Melanocyte of skin (primary cell): ENCODE data around the gene MEIOSIN. TPM values are rescaled to one million over a fixed set of nuclear protein-coding genes. Genes with fewer than 3 reads are reported as not detected.

ENCODE experiments used
- total RNA-seq, 2 donors: library from RNA; depleted of rRNA; stranded (reverse); fragments of >200 nt; gene quantifications; 2 replicates each; pipeline ENCODE4 v1.2.3, GENCODE V29; 2012

The MEIOSIN gene
- not detected for total RNA-seq

GRCh38 chr19:45733160-45733810 lies at the start of gene MEIOSIN:
Gene MEIOSIN (plus strand): TSS chr19:45733439. CDS start chr19:45735377, 1,938 bp downstream.

GRCh38 chr19:45691516-45692186 lies 41.6 kb upstream of the MEIOSIN start, which contains the start of gene SNRPD2:
Gene SNRPD2 (minus strand): TSS chr19:45691953. CDS start chr19:45691888, 65 bp downstream.

GRCh38 chr19:45692187-45693105 lies 40.8 kb upstream of the MEIOSIN start, which contains the start of gene QPCTL:
Gene QPCTL (plus strand): TSS chr19:45692666. CDS start chr19:45692704, 38 bp downstream.

GRCh38 chr19:45730368-45731288 lies 2.6 kb upstream of the MEIOSIN start, which contains the start of gene FBXO46:
Gene FBXO46 (minus strand): TSS chr19:45730896. CDS start chr19:45713495, 17,401 bp downstream.

GRCh38 chr19:45768984-45769782 lies 35.9 kb downstream of the MEIOSIN start, which contains the start of gene SIX5:
Gene SIX5 (minus strand): TSS chr19:45769252. CDS start chr19:45768844, 408 bp downstream.

GRCh38 chr19:45782162-45782691 lies 49.0 kb downstream of the MEIOSIN start, which contains the start of gene DMPK:
Gene DMPK (minus strand): TSS chr19:45782490. CDS start chr19:45782352, 138 bp downstream.

GRCh38 chr19:45792470-45793177 lies 59.4 kb downstream of the MEIOSIN start, which contains the start of gene DMWD:
Gene DMWD (minus strand): TSS chr19:45792845. CDS start chr19:45792756, 89 bp downstream.

Other genes starting within 250 kb of the MEIOSIN start
- 1 to 10 TPM; 8.0 to 9.6 TPM for gene RTN2, start 236.4 kb upstream of the MEIOSIN start, total RNA-seq
- gene PPM1N, start 235.0 kb upstream of the MEIOSIN start, total RNA-seq: 1 to 10 TPM in 1 of 2 donors, under 1 TPM in 1; 0.67 to 1.4 TPM
- gene VASP, start 226.0 kb upstream of the MEIOSIN start, total RNA-seq: 10 to 100 TPM; 36.5 to 68.6 TPM
- 10 to 100 TPM in 1 of 2 donors, 1 to 10 TPM in 1; 9.7 to 11.0 TPM for gene OPA3, start 148.6 kb upstream of the MEIOSIN start, total RNA-seq
- under 1 TPM in 1 of 2 donors, not detected in 1; under 0.01 TPM for gene GPR4, start 131.2 kb upstream of the MEIOSIN start, total RNA-seq
- gene EML2, start 94.0 kb upstream of the MEIOSIN start, total RNA-seq: 10 to 100 TPM; 58.9 to 64.0 TPM
- gene GIPR, start 65.2 kb upstream of the MEIOSIN start, total RNA-seq: under 1 TPM in 1 of 2 donors, not detected in 1; under 0.01 TPM
- gene SNRPD2, start 41.5 kb upstream of the MEIOSIN start, total RNA-seq: 100 to 1,000 TPM; 193 to 358 TPM
- gene QPCTL, start 40.8 kb upstream of the MEIOSIN start, total RNA-seq: 10 to 100 TPM; 45.6 to 52.3 TPM
- 1 to 10 TPM; 5.9 to 7.7 TPM for gene FBXO46, start 2.5 kb upstream of the MEIOSIN start, total RNA-seq
- gene SIX5, start 35.8 kb downstream of the MEIOSIN start, total RNA-seq: 1 to 10 TPM; 5.5 to 6.0 TPM
- 1 to 10 TPM; 8.3 to 8.9 TPM for gene DMPK, start 49.1 kb downstream of the MEIOSIN start, total RNA-seq
- gene DMWD, start 59.4 kb downstream of the MEIOSIN start, total RNA-seq: 10 to 100 TPM; 30.6 to 37.6 TPM
- under 1 TPM in 1 of 2 donors, not detected in 1; 0.34 TPM for gene RSPH6A, start 81.9 kb downstream of the MEIOSIN start, total RNA-seq
- gene SYMPK, start 129.7 kb downstream of the MEIOSIN start, total RNA-seq: 10 to 100 TPM; 39.6 to 44.0 TPM
- not detected for gene FOXA3, start 130.9 kb downstream of the MEIOSIN start, total RNA-seq
- gene IRF2BP1, start 152.7 kb downstream of the MEIOSIN start, total RNA-seq: 10 to 100 TPM; 23.6 to 31.0 TPM
- 1 to 10 TPM; 1.3 to 2.1 TPM for gene MYPOP, start 169.2 kb downstream of the MEIOSIN start, total RNA-seq
- gene NANOS2, start 181.3 kb downstream of the MEIOSIN start, total RNA-seq: not detected
- gene NOVA2, start 240.4 kb downstream of the MEIOSIN start, total RNA-seq: not detected